GM21423 (cell line): ENCODE results near the gene ATP2B2.
A peak's percentile ranks its signal among the peaks of the same experiment; 100 is the strongest.

Source experiments
- ATAC-seq: cut with Tn5 transposase; IDR thresholded peaks from one replicate; pipeline ENCODE4 v1.9.1; 2021; ENCODE audit warnings: mild to moderate bottlenecking, moderate library complexity; ENCODE audit not compliant: unreplicated experiment

The ATP2B2 gene

DNA sequence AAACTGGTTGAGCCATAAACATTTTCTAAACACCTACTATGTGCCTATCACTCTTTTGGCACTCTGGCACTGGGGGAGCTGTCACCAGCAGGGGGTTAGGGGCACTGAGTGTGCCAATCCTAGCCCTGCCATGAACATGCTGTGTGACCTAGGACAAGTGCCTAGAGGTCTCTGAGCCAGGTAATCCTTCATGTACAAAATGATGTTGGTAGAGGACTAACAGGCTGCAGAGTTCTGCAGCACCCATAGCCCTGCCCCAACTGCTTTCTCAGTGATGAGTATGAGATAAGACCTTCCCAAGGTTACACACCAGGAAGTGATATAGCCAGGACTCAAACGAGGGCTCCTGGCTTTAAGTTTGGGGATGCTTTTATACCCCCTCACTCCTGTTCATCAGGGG, 99.6 kb downstream of the ATP2B2 start:
- ATAC-seq = no peak

DNA sequence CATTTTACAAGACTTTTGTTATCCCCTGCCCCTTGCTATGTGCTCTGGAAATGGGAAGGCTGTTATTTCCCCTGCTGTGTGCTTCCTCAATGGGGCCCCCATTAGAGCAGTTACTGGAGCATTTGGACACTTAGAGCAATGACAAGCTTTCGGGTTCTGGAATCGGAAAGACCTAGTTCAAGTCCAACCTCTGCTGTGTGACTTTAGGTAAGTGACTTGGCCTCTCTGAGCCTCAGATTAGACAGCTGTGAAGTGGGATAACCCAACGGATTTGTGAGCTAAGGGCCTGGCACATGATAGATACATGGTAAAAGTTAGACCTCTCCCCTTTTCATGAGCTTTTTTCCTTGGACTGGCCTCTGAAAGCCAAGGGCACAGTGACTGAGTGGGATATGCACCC, 100.5 kb downstream of the ATP2B2 start:
- no peak for ATAC-seq

DNA sequence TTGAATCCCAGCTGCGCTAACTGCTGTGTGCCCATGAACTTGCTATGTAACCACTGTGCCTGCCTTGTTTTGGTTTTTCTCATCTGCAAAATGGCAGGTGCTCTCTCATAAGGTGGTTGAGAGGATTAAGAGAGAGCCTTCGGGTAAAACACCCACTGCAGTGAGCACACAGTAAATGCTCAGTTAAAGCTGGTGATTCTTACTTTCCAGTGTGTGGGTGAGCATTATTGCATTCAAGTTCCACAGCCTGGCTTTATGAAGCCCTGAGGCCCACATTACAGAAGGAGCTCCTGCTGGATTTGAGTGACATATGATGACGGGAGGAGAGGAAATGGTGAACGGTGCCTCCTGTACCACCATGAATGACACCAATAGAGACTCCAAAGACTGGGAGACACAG, 101.0 kb downstream of the ATP2B2 start:
- no peak for ATAC-seq

- ATAC-seq = no peak
Measured at GRCh38 chr3:10401990-10402761, 103.2 kb downstream of the ATP2B2 start.

DNA sequence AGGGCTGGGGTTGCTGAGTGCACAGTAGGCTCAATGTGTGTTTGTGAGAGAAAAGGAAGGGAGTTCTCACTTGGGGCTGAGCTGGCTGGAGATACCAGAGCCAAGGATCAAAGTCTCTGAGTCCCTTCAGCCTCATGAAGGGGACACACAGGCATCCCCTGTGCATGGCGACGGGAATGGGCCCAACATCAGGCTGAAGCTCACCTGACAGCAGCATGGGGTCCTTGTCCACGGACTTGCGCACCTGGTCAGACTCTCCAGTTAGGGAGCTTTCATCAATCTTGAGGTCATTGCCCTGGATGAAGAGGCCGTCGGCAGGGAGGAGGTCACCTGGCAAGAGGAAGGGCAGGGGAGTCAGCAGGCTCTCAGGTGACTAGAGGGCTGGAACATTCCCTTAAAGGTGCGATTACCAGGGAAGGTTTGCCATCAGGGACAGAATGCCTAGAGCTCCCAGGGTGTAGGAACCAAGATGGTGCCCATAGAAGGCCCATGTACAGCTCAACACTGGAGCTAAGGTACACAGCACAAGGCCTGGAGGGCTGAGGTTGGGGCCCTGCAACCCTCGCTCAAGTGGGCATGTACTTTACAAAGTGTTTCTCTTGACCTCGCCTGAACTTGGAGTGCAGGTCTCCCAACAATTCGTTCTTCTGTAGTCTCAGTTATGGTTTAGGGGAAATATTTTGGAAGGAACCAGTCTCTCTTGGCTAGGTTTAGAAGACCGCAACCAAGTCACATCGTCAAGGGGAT, 104.5 kb downstream of the ATP2B2 start:
- ATAC-seq = no peak

DNA sequence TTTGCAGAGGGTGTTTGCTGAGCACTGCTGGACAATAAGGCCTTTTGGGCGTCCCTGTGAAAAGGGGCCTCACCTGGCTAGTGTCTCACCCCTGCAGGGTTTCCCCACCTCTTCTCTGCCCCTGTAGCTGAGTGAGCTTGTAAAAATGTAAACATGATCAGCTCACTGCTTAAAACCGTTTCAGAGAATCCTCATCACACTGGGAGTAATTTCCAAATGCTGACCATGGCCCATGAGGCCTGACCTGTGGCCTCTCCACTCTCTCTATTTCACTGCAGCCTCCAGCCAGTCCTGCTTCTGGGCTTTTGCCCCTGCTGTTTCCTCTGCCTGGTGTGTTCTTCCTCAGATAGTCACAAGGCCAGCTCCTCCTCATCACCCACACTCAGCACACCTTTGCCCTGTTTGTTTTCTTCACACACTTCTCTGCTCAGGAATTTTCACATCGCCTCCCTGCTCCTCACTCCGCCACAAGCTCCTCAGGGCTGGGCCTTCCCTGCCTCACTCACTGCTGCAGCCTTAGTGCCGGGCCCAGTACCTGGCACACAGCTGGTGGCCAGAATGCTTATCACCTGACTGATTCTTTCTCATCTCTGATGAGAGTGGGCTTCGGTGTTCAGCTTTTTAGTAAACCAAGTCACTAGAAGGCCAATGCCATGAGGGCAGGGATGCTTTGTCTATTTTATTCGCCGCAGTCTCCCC, 105.2 kb downstream of the ATP2B2 start:
- ATAC-seq = no peak

DNA sequence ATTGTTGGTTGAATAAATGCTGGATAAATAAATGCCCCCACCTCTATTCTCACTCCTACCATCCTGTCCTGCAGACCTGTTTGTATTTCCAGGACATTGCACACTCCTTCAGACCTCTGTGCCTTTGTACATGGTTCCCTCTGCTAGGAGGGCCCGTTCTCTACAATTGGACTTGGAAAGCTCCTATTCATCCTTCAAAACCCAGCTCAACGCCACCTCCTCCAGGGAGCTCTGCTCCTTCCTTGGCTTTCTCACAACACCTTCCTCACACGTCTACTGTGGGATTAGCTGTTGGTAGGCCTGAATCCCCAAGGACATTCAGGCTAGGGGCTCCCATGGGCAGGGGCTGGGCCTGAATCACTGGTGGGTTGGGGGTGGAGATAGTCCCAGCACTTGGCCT, 105.8 kb downstream of the ATP2B2 start:
- ATAC-seq = no peak

DNA sequence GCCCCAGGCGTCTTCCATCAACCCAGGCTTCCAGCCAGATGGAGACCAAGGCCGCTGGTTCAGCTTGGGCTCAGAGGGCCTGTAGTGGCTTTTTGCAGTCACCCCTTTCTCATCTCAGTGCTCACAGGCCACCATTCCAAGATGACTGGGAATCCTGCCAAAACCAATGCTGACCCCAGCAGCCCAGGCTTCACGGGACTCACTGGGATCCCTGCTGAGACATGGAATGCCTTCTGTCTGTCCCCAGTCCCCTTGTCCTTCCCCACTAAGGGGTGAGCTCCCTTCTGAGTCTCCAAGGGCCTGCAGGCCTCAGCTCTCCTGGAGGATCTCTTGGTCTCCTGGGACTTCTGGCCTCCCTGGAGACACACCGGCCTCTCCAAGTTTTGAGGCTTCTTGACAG, 107.0 kb downstream of the ATP2B2 start:
- no peak for ATAC-seq

- no peak for ATAC-seq
Measured at GRCh38 chr3:10397879-10398278, 107.5 kb downstream of the ATP2B2 start.

DNA sequence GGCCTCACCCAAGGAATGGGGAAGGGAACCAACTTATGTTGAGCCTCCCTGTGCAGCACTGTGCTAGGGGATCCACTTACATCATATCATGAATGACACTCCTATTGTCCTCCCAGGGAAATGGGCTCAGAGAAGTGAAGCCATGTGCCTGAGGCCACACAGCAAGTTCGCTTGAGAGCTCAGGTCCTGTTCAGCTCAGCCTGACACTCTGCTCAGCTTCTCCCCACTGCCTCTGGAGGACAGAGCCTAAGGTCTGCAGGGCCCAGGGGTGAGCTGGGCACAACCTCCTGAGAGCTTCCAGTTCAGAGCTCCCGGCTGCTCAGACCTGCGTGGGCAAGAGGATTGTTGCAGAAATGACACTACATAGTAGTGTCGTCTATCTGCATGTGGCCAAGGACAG, 108.5 kb downstream of the ATP2B2 start:
- ATAC-seq = no peak

GRCh38 chr3:10396083-10396482, 109.3 kb downstream of the ATP2B2 start:
- no peak for ATAC-seq

- no peak for ATAC-seq
Measured at GRCh38 chr3:10395671-10396070, 109.7 kb downstream of the ATP2B2 start.

GRCh38 chr3:10395196-10395595, 110.2 kb downstream of the ATP2B2 start:
- no peak for ATAC-seq

DNA sequence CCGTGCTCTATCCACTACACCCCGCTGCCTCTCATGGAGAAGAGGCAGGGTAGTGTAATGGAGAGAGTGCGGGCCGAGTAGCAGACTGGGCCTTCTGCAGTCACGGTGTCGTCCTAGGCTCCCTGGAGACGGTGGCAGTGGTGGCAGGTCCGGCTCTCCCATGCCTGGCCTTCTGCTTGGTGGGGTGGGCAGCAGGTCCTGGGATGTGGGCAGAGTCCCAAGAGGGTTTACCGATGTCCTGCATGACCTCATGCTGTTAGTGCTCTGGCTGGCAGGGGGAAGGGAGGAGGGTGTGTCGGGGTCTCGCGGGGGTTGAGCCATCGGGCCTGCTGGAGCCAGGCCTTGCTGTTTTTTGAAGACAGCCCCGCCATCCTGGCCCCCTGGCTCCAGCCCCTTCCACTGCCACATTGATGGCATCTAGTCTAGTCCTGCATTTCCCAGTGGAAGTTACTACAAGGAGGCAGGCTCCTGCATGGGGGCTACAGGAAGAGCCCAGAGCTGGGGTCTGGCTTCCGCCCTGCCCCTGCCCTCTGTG, 110.8 kb downstream of the ATP2B2 start:
- no peak for ATAC-seq

- no peak for ATAC-seq
Measured at GRCh38 chr3:10393514-10393913, 111.9 kb downstream of the ATP2B2 start.

- no peak for ATAC-seq
Measured at GRCh38 chr3:10392906-10393461, 112.4 kb downstream of the ATP2B2 start.

GRCh38 chr3:10392244-10392643, 113.1 kb downstream of the ATP2B2 start:
- ATAC-seq = no peak

GRCh38 chr3:10391391-10391790, 114.0 kb downstream of the ATP2B2 start:
- no peak for ATAC-seq

DNA sequence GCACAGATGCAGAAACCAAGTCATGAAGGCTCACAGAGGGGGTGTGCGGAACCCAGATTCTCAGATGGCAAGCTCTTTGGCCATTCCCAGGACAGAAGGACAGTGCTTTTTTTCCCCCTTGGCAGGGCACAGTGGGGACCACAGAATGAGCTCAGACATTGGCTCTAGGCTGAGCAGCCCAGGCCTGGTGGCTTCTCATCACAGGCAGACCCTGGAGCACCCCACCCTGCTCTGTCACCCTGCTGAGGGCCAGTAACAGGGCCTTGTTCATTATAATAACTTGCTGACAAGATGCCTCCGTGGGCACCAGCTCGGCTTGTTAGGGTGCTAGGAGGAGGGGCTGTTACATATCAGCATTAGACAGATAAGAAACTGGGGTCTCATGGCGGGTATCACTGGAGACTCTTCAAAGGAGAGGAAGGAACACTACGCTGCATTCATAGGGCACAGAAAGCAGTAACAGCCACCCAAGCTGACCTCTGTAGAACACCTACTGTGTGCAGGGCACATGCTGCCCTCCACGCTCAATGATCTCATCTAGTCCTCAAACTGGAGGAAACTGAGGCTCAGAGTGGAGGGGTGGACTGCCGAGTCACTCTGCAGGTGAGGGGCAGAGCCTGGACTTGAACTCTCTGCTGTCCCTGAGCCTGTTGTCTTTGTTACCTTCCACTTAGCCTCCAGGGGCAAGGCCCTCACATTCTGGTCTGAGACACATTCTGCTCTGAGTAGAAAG, 114.6 kb downstream of the ATP2B2 start:
- ATAC-seq = no peak

GRCh38 chr3:10389995-10390394, 115.4 kb downstream of the ATP2B2 start:
- ATAC-seq = peak; percentile 86

DNA sequence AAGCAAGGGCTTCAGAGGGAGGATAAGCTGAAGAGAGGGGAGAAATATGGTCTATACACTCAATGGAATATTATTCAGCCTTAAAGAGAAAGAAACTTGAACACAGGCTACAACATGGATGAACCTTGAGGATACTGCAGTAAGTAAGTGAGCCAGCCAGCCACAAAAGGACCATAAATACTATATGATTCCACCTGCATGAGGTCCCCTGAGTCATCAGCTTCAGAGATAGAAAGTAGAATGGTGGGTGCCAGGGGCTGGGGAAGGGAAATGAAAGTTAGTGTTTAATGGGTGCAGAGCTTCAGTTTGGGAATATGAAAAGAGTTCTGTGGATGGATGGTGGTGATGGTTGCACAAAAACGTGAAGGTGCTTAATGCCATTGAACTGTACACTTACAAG, 116.0 kb downstream of the ATP2B2 start:
- ATAC-seq = no peak
